Stimulated activated CD8-positive, alpha-beta memory T cell treated with anti-CD3 and anti-CD28 coated beads, Interleukin-15, amount 100 ng/mL, for 1 hour (primary cell): ENCODE data around the gene AUTS2.

Source experiments
- DNase-seq: peaks from one replicate; pipeline ENCODE4 v3.0.0-alpha.2; 2020; ENCODE audit warnings: low read depth

Gene AUTS2

GRCh38 chr7:69599955-69600709, 1.9 kb downstream of the AUTS2 start:
- DNase-seq: no peak

GRCh38 chr7:69600710-69601519, 2.6 kb downstream of the AUTS2 start:
- no peak for DNase-seq

- no peak for DNase-seq
Measured at GRCh38 chr7:69602522-69602921, 4.2 kb downstream of the AUTS2 start.

- DNase-seq: no peak
Measured at GRCh38 chr7:69603351-69603750, 5.1 kb downstream of the AUTS2 start.

- DNase-seq: no peak
Measured at GRCh38 chr7:69603937-69604494, 5.7 kb downstream of the AUTS2 start.

- DNase-seq: no peak
Measured at GRCh38 chr7:69605070-69605469, 6.8 kb downstream of the AUTS2 start.

- DNase-seq: no peak
Measured at GRCh38 chr7:69605546-69605945, 7.3 kb downstream of the AUTS2 start.

GRCh38 chr7:69608049-69608448, 9.8 kb downstream of the AUTS2 start:
- DNase-seq: no peak

GRCh38 chr7:69608878-69609277, 10.6 kb downstream of the AUTS2 start:
- DNase-seq: no peak

GRCh38 chr7:69609541-69610373, 11.5 kb downstream of the AUTS2 start:
- no peak for DNase-seq

GRCh38 chr7:69610374-69611084, 12.3 kb downstream of the AUTS2 start:
- no peak for DNase-seq

- DNase-seq: no peak
Measured at GRCh38 chr7:69612981-69613380, 14.7 kb downstream of the AUTS2 start.

- no peak for DNase-seq
Measured at GRCh38 chr7:69613846-69614245, 15.6 kb downstream of the AUTS2 start.

GRCh38 chr7:69615685-69616084, 17.4 kb downstream of the AUTS2 start:
- no peak for DNase-seq

GRCh38 chr7:69617364-69617763, 19.1 kb downstream of the AUTS2 start:
- DNase-seq: no peak

- no peak for DNase-seq
Measured at GRCh38 chr7:69619054-69619453, 20.8 kb downstream of the AUTS2 start.

GRCh38 chr7:69619635-69620034, 21.4 kb downstream of the AUTS2 start:
- no peak for DNase-seq

GRCh38 chr7:69620063-69620462, 21.8 kb downstream of the AUTS2 start:
- no peak for DNase-seq

- DNase-seq: no peak
Measured at GRCh38 chr7:69620650-69621049, 22.4 kb downstream of the AUTS2 start.

- DNase-seq: no peak
Measured at GRCh38 chr7:69622014-69622835, 23.9 kb downstream of the AUTS2 start.

GRCh38 chr7:69622960-69623359, 24.7 kb downstream of the AUTS2 start:
- no peak for DNase-seq
